Neutrophil (primary cell): ENCODE measurements around the gene REV3L.

Source experiments
- H3K27ac ChIP-seq: fragments of 200-600 bp; sonication (generic); 2 replicates; pipeline ENCODE4 v1.5.1; 2016; ENCODE audit warnings: mild to moderate bottlenecking, moderate library complexity
- H3K27me3 ChIP-seq: fragments of 200-600 bp; sonication (generic); 2 replicates; pipeline ENCODE4 v1.6.0; 2016; ENCODE audit warnings: mild to moderate bottlenecking
- H3K36me3 ChIP-seq: fragments of 200-600 bp; sonication (generic); 2 replicates; pipeline ENCODE4 v1.5.1; 2017
- H3K4me1 ChIP-seq, 2 experiments: fragments of 200-600 bp in 1 of 2; sonication (generic) in 1 of 2; 1 replicate in 1 of 2; 2 replicates in 1 of 2; pipeline versions ENCODE4 v1.5.1 to v1.6.1; 2013 to 2016; ENCODE audit warnings: low read depth in 1 of 2, low read length in 1 of 2, mild to moderate bottlenecking in 1 of 2, moderate library complexity in 1 of 2; ENCODE audit not compliant: control insufficient read depth in 1 of 2, insufficient read depth in 1 of 2
- H3K4me3 ChIP-seq, 2 experiments: fragments of 200-600 bp in 1 of 2; sonication (generic) in 1 of 2; 1 replicate in 1 of 2; 2 replicates in 1 of 2; pipeline ENCODE4 v1.5.1; 2013 to 2016; ENCODE audit warnings: low read depth in 1 of 2, low read length in 1 of 2, mild to moderate bottlenecking in 1 of 2, moderate library complexity in 1 of 2
- H3K9me3 ChIP-seq: fragments of 200-600 bp; sonication (generic); 2 replicates; pipeline ENCODE4 v1.5.1; 2016
- CTCF ChIP-seq: fragments of 200-600 bp; sonication (generic); IDR thresholded peaks from 2 replicates; pipeline ENCODE4 v1.5.1; 2016; ENCODE audit warnings: antibody characterized with exemption

The REV3L gene

DNA sequence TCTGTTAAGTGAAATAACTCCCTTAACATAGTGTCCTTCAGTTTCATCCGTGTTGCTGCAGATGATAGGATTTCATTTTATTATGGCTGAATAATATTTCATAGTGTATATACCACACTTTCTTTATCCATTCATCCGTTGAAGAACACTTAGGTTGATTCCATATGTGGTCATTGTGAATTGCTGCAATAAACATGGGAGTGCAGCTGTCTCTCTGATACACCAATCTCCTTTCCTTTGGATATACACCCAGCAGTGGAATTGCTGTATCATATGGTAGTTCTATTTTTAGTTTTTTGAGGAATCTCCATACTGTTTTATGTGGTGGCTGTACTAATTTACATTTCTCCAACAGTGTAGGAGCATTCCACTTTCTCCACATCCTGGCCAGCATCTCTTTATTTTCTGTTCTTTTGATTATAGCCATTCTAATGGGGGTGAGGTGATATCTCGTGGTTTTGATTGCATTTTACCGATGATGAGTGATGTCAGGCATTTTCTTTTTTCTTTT lies 202.5 kb downstream of the REV3L start:
- Histone ChIP-seq H3K4me1 (peaks cover 0 to 4% of the 10 kb centered on the region in 2 experiments), H3K27ac (no peak overlapping the region), H3K9me3 (no peaks in the 10 kb centered on the region), H3K36me3 (peaks cover 29% of the 10 kb centered on the region), H3K4me3 (no peak overlapping the region), H3K27me3 (no peaks in the 10 kb centered on the region)
- TF ChIP-seq CTCF, result no peak

DNA sequence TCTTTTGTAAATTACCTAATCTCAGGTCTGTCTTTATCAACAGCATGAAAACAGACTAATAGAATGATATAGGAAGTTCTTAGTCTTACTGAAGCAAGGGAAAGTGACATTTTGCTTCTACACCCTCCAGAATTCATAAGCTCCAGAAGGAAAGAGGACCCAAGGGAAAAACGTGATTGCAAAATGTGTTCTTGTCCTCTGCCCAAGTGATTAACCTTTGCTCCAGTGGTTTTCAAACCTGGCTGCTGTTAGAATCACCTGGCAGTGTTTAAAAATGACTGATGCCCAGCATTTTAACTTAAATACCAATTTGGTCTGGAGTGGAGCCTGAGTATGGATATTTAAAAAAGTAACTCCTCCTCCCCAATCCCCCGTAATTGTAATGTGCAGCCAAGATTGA lies 204.3 kb downstream of the REV3L start:
- Histone ChIP-seq H3K4me3 (no peak overlapping the region), H3K27me3 (no peaks in the 10 kb centered on the region), H3K9me3 (no peaks in the 10 kb centered on the region), H3K27ac (no peak overlapping the region), H3K36me3 (peaks cover 34% of the 10 kb centered on the region), H3K4me1 (peaks cover 0 to 4% of the 10 kb centered on the region in 2 experiments)
- no peak for TF ChIP-seq CTCF

GRCh38 chr6:111277819-111278218 lies 205.2 kb downstream of the REV3L start:
- no peaks in the 10 kb centered on the region for H3K27me3 ChIP-seq
- no peak for TF ChIP-seq CTCF
- H3K4me1 ChIP-seq, result peaks cover 0 to 4% of the 10 kb centered on the region in 2 experiments
- no peak overlapping the region for H3K4me3 ChIP-seq
- H3K36me3 ChIP-seq, result peaks cover 34% of the 10 kb centered on the region
- H3K27ac ChIP-seq, result no peak overlapping the region
- no peaks in the 10 kb centered on the region for H3K9me3 ChIP-seq

- Histone ChIP-seq H3K36me3 (peaks cover 34% of the 10 kb centered on the region), H3K9me3 (no peaks in the 10 kb centered on the region), H3K27ac (no peak overlapping the region)
Observed at GRCh38 chr6:111276736-111277135, 206.3 kb downstream of the REV3L start.

GRCh38 chr6:111276335-111276734 lies 206.7 kb downstream of the REV3L start:
- Histone ChIP-seq H3K4me1 (peaks cover 0 to 4% of the 10 kb centered on the region in 2 experiments), H3K9me3 (no peaks in the 10 kb centered on the region), H3K4me3 (no peak overlapping the region), H3K36me3 (peaks cover 34% of the 10 kb centered on the region), H3K27me3 (no peaks in the 10 kb centered on the region), H3K27ac (no peak overlapping the region)
- no peak for TF ChIP-seq CTCF

More at GRCh38 chr6:111276736-111277135, 206.3 kb downstream of the REV3L start:
- Histone ChIP-seq H3K27me3 (no peaks in the 10 kb centered on the region), H3K4me3 (no peak overlapping the region), H3K4me1 (peaks cover 0 to 4% of the 10 kb centered on the region in 2 experiments)
- TF ChIP-seq CTCF, result no peak
